Measurements from ENCODE around the gene RGS10.

The RGS10 gene, protein sequence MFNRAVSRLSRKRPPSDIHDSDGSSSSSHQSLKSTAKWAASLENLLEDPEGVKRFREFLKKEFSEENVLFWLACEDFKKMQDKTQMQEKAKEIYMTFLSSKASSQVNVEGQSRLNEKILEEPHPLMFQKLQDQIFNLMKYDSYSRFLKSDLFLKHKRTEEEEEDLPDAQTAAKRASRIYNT

DNA sequence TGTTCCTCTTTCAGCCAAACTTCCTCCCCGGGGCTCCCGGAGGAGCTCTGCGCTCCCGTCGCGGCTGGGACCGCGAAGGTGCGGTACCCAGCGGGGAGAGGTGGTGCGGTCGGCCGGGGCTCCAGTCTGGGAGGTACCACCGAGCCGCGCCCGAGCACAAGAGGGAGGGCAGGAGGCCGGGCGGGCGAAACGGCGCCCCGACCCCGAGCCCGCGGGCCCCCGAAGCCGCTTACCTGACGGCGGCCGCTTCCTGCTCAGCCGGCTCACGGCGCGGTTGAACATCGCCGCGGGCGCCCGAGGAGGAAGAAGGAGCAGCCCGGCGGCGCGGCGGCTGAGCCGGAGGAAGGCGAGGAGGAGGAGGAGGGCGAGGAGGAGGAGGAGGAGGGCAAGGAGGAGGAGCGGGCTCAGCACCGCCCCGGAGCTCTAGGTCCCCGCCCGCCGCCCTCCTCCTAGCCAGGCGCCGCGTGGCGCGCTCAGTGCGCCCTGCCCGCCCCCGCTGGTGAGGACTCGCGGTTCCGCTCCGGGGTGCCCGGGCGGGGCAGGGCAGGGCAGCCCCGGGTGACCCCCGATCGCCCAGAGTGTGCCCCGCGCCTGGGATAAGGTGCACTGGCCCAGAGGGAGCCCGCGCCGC lies at the start of gene RGS10:
Gene RGS10, minus strand, starts transcription at position 363 of the 631 bp plus-strand sequence. Its CDS starts 81 bp downstream, at position 282.
- CTCF ChIA-PET: interaction anchor here (0.6 to 1.2 kb wide), 7 partner anchors 25 to 472 kb away, joined by 3 to 6 read pairs (median 3); no protein-coding TSS in a partner anchor
- TF ChIP-seq, protein P1, sequence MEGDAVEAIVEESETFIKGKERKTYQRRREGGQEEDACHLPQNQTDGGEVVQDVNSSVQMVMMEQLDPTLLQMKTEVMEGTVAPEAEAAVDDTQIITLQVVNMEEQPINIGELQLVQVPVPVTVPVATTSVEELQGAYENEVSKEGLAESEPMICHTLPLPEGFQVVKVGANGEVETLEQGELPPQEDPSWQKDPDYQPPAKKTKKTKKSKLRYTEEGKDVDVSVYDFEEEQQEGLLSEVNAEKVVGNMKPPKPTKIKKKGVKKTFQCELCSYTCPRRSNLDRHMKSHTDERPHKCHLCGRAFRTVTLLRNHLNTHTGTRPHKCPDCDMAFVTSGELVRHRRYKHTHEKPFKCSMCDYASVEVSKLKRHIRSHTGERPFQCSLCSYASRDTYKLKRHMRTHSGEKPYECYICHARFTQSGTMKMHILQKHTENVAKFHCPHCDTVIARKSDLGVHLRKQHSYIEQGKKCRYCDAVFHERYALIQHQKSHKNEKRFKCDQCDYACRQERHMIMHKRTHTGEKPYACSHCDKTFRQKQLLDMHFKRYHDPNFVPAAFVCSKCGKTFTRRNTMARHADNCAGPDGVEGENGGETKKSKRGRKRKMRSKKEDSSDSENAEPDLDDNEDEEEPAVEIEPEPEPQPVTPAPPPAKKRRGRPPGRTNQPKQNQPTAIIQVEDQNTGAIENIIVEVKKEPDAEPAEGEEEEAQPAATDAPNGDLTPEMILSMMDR (conservative IDR thresholded peaks at IDR 0.05; ENCODE audit: low read depth): no peak
- peak; percentile 74 for DNase-seq (ENCODE audit: low spot score)
- H3K27ac ChIP-seq: peak within 1 kb of the TSS; percentile 84
- POLR2A ChIA-PET (ENCODE audit: low non-redundant PET): interaction anchor here (0.6 to 1.6 kb wide), 6 partner anchors 19 to 93 kb away, joined by 3 to 7 read pairs (median 5); partner anchors contain the start of gene TIAL1

DNA sequence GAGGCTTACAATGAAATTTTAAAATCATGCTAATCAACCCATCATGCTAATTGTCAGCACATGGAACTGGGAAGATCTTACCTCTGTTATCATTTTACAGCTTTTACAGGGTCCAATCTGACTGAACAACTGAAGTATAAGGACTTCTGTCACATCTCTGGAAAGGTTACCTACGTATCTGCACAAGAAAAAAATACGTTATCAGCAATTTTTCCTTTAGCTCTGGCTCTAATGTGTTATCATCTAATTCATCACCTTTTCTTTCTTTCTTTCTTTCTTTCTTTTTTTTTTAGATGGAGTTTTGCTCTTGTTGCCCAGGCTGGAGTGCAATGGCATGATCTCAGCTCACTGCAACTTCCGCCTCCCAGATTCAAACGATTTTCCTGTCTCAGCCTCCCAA lies 45.6 kb upstream of the RGS10 start:
- CTCF ChIA-PET: interaction anchor here (0.6 kb wide), 1 partner anchor 261 kb away, joined by 3 read pairs; no protein-coding TSS in a partner anchor
- DNase-seq (ENCODE audit: low spot score): no peak
- POLR2A ChIA-PET (ENCODE audit: low non-redundant PET): no interaction called here
- H3K27ac ChIP-seq: no peak overlapping the region
- TF ChIP-seq, protein P1 (conservative IDR thresholded peaks at IDR 0.05; ENCODE audit: low read depth): no peak

DNA sequence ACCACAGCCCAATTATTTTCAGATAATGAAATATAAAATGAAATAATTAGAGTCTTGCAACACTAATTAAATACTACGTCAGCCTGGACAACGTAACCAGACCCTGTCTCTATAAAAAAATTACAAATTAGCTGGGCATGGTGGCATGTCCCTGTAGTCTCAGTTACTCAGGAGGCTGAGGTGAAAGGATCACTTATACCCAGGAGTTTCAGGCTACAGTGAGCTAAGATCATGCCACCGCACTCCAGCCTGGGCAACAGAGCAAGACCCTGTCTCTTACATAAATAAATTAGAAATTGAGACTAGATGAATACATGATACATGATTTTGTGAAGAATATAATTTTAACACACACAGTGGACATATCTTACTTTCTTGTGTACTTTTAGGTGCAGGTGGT lies 35.8 kb upstream of the RGS10 start:
- TF ChIP-seq, protein P1 (conservative IDR thresholded peaks at IDR 0.05; ENCODE audit: low read depth): no peak
- no peak overlapping the region for H3K27ac ChIP-seq
- no peak for DNase-seq (ENCODE audit: low spot score)
- CTCF ChIA-PET: interaction anchor here (0.6 kb wide), 1 partner anchor 33 kb away, joined by 5 read pairs; no protein-coding TSS in a partner anchor
- POLR2A ChIA-PET (ENCODE audit: low non-redundant PET): no interaction called here

DNA sequence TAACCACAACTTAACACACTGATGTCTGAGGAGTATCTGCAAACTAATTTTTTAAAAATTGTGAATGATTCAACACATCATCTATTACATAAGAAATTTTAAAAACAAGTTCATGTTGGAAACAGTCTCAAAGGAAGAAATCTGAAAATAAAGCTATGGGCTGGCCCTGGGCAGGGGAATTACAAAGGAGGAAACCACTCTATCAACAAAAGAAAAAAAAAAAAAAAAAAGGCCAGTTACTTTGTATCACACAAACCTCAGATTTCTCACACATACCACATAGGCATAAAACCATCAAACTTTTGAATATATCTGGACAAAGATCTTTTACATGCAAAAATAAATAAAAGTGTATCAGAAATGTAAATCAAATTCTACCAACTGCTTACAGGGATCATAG lies 33.5 kb upstream of the RGS10 start:
- DNase-seq (ENCODE audit: low spot score): no peak
- ChIA-PET POLR2A (ENCODE audit: low non-redundant PET) (no interaction called here), CTCF (no interaction called here)
- TF ChIP-seq, protein P1 (conservative IDR thresholded peaks at IDR 0.05; ENCODE audit: low read depth): no peak
- no peak overlapping the region for H3K27ac ChIP-seq

DNA sequence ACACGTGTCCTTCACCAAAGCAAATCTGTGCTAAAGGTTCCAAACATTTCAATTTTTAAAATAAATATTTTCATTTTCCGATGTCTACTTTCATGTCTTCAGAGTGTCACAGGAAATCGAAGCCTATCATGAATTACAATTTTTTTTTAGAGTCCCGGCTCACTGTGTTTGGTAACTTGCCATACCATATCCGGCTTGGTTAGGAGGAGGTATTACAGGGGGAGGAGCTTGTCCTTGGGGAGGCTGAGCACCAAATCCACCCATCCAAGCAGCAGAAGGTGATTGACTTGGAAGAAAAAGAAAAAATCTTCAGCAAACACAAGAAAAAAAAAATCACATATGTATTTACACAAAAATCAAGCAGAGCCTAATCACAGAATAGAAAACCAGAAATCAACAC lies 33.0 kb upstream of the RGS10 start:
- CTCF ChIA-PET: interaction anchor here (0.7 kb wide), 1 partner anchor 114 kb away, joined by 3 read pairs; no protein-coding TSS in a partner anchor
- DNase-seq (ENCODE audit: low spot score): peak; percentile 68
- TF ChIP-seq, protein P1 (conservative IDR thresholded peaks at IDR 0.05; ENCODE audit: low read depth): no peak
- no peak overlapping the region for H3K27ac ChIP-seq
- POLR2A ChIA-PET (ENCODE audit: low non-redundant PET): no interaction called here

DNA sequence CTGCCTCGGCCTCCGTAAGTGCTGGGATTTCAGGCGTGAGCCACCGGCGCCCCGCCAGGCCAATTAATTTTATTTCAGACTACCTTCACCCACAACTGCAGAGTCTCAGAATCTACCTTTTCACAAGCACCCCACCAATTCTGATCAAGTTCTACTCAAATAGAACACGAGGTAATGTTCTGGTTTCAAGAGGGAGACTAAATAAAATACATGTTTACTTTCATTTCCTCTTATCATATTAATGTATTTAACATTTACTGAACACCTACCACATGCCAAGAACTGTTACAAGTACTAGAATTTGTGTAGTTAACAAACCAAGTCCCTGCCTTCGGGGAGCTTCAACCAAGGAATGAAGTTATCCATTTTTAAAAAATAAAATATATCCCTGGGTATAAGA lies 25.5 kb upstream of the RGS10 start:
- DNase-seq (ENCODE audit: low spot score): no peak
- CTCF ChIA-PET: no interaction called here
- TF ChIP-seq, protein P1 (conservative IDR thresholded peaks at IDR 0.05; ENCODE audit: low read depth): no peak
- H3K27ac ChIP-seq: no peak overlapping the region
- POLR2A ChIA-PET (ENCODE audit: low non-redundant PET): no interaction called here

Data from RWPE1 (cell line).